GM04503 (cell line): Measurements from ENCODE around the gene NATD1.

Experiments
- DNase-seq: peaks from one replicate; pipeline ENCODE4 v3.0.0-alpha.2; 2012; ENCODE audit warnings: low read depth

Gene NATD1

GRCh38 chr17:21214777-21215541 lies 38.3 kb downstream of the NATD1 start:
- DNase-seq, result no peak

GRCh38 chr17:21214015-21214776 lies 39.0 kb downstream of the NATD1 start, which contains the start of gene TMEM11:
TSS of gene TMEM11 (minus strand) at chr17:21214161. CDS start at chr17:21214152, 9 bp downstream.
- DNase-seq, result peak; percentile 73

- DNase-seq, result no peak
These were observed 39.6 kb downstream of the NATD1 start for GRCh38 chr17:21213638-21214014.

GRCh38 chr17:21212826-21213637 lies 40.2 kb downstream of the NATD1 start:
- DNase-seq, result no peak

GRCh38 chr17:21211825-21212479 lies 41.3 kb downstream of the NATD1 start:
- DNase-seq, result no peak

GRCh38 chr17:21210411-21211076 lies 42.7 kb downstream of the NATD1 start:
- no peak for DNase-seq

GRCh38 chr17:21209511-21210175 lies 43.6 kb downstream of the NATD1 start:
- no peak for DNase-seq

- DNase-seq, result no peak
These were observed 44.9 kb downstream of the NATD1 start for GRCh38 chr17:21208352-21208751.

- DNase-seq, result no peak
These were observed 48.3 kb downstream of the NATD1 start for GRCh38 chr17:21204935-21205334.

- DNase-seq, result no peak
These were observed 50.7 kb downstream of the NATD1 start for GRCh38 chr17:21202512-21202911.

- DNase-seq, result no peak
These were observed 51.3 kb downstream of the NATD1 start for GRCh38 chr17:21201874-21202273.

GRCh38 chr17:21201298-21201595 lies 52.0 kb downstream of the NATD1 start:
- no peak for DNase-seq

- no peak for DNase-seq
These were observed 52.5 kb downstream of the NATD1 start for GRCh38 chr17:21200590-21201297.

- no peak for DNase-seq
These were observed 53.4 kb downstream of the NATD1 start for GRCh38 chr17:21199856-21200255.

GRCh38 chr17:21199311-21199710 lies 53.9 kb downstream of the NATD1 start:
- peak; percentile 92 for DNase-seq

GRCh38 chr17:21198411-21198810 lies 54.8 kb downstream of the NATD1 start:
- no peak for DNase-seq

GRCh38 chr17:21196126-21196525 lies 57.1 kb downstream of the NATD1 start:
- DNase-seq, result no peak

GRCh38 chr17:21194703-21195102 lies 58.5 kb downstream of the NATD1 start:
- DNase-seq, result no peak

- no peak for DNase-seq
These were observed 59.0 kb downstream of the NATD1 start for GRCh38 chr17:21194226-21194625.

GRCh38 chr17:21193031-21193430 lies 60.2 kb downstream of the NATD1 start:
- DNase-seq, result no peak
